Stimulated activated CD4-positive, alpha-beta T cell treated with anti-CD3 and anti-CD28 coated beads, TNF-alpha, amount 100 ng/mL, for 48 hours (primary cell): ENCODE results near the gene PROC.
"Not testable (repeated sequence)": the region's sequence is repeated elsewhere in the genome, so short reads cannot be mapped to it uniquely, and the experiment has no call there.

ENCODE experiments used
- DNase-seq, 3 donors: peaks; one replicate each; pipeline ENCODE4 v3.0.0-alpha.2; 2020; ENCODE audit warnings: low read depth in 3 of 3

The PROC gene

DNA sequence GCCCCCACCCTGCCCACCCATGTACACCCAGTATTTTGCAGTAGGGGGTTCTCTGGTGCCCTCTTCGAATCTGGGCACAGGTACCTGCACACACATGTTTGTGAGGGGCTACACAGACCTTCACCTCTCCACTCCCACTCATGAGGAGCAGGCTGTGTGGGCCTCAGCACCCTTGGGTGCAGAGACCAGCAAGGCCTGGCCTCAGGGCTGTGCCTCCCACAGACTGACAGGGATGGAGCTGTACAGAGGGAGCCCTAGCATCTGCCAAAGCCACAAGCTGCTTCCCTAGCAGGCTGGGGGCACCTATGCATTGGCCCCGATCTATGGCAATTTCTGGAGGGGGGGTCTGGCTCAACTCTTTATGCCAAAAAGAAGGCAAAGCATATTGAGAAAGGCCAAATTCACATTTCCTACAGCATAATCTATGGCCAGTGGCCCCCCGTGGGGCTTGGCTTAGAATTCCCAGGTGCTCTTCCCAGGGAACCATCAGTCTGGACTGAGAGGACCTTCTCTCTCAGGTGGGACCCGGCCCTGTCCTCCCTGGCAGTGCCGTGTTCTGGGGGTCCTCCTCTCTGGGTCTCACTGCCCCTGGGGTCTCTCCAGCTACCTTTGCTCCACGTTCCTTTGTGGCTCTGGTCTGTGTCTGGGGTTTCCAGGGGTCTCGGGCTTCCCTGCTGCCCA, 9.3 kb downstream of the PROC start:
- no peak for DNase-seq

DNA sequence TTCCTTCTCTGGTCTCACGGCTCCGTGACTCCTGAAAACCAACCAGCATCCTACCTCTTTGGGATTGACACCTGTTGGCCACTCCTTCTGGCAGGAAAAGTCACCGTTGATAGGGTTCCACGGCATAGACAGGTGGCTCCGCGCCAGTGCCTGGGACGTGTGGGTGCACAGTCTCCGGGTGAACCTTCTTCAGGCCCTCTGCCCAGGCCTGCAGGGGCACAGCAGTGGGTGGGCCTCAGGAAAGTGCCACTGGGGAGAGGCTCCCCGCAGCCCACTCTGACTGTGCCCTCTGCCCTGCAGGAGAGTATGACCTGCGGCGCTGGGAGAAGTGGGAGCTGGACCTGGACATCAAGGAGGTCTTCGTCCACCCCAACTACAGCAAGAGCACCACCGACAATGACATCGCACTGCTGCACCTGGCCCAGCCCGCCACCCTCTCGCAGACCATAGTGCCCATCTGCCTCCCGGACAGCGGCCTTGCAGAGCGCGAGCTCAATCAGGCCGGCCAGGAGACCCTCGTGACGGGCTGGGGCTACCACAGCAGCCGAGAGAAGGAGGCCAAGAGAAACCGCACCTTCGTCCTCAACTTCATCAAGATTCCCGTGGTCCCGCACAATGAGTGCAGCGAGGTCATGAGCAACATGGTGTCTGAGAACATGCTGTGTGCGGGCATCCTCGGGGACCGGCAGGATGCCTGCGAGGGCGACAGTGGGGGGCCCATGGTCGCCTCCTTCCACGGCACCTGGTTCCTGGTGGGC, 10.0 kb downstream of the PROC start:
- no peak for DNase-seq

- no peak for DNase-seq
These were observed 10.5 kb downstream of the PROC start for GRCh38 chr2:127428815-127429109.

DNA sequence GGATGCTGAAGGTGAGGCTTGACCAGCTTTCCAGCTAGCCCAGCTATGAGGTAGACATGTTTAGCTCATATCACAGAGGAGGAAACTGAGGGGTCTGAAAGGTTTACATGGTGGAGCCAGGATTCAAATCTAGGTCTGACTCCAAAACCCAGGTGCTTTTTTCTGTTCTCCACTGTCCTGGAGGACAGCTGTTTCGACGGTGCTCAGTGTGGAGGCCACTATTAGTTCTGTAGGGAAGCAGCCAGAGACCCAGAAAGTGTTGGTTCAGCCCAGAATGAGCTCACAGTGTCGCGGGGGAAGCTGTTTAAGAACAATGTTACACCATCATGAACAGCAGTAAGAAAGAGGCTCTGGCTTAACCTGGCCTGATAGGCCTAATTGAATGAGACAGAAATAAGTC, 11.1 kb downstream of the PROC start:
- no peak for DNase-seq

DNA sequence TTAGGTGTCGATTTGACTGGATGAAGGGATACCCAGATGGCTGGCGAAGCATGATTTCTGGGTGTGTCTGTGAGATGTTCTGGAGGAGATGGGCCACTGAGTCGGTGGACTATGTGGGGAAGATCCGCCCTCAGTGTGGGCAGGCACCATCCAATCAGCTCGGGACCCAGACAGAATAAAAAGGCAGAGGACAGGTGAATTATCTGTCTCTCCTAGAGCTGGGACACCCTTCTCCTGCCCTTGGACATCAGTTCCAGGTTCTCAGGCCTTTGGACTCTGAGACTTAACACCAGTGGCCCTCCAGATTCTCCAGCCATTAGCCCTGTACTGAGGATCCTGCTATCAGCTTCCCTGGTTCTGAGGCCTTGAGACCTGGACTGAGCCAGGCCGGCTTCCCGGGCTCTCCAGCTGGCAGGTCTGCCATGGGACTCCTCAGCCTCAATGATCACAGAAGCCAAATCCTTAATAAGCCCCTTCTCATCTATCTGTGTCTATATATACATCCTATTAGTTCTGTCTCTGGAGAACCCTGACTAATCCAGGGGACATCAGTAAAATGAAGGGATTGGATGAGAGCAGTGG, 11.7 kb downstream of the PROC start:
- DNase-seq = no peak

- DNase-seq = no peak
These were observed 13.3 kb downstream of the PROC start for GRCh38 chr2:127431408-127432023.

- no peak for DNase-seq
These were observed 16.3 kb downstream of the PROC start for GRCh38 chr2:127434515-127434914.

- DNase-seq = no peak
These were observed 18.8 kb downstream of the PROC start for GRCh38 chr2:127437056-127437455.

GRCh38 chr2:127437781-127438726, 19.8 kb downstream of the PROC start:
- DNase-seq = no peak

DNA sequence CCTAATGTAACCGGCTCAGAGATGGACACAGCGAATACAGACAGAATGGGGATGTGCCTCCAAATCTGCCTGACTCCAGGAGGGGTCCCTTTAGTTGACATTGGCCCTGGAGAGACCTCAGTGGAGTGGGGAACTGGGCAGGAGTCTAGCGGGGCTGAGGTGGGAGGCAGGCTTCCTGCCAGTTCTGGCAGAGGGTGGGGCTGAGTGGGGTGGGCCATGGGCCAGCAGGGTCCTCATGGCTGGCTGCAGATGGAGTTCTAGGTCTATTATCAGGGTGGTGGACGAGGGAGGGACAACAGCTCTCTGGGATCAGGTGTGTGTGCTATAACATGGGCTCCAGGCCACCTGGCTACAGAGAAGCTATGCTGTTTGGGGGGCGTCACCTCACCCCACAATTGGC, 21.1 kb downstream of the PROC start:
- DNase-seq = no peak

GRCh38 chr2:127448526-127448925, 30.3 kb downstream of the PROC start:
- DNase-seq = no peak

DNA sequence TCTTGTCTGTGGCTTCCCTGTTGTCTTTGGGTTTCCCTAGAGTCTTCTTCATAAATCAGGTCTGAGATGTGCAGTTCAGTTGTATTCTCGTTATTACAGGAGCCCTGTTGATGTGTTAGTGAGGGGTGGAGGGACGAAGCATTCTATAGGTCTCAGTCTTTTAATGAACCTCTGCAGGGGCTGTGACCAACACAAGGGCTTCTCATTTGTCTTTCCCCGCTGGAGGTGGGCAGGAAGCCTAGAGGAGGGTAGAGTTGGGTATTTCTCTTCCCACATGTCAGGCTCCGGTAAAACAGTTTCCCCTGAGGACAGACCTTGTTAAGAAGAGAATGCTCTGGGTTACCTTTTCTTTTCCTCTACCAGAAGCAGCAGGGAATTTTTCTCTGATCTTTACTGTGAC, 31.2 kb downstream of the PROC start:
- no peak for DNase-seq

DNA sequence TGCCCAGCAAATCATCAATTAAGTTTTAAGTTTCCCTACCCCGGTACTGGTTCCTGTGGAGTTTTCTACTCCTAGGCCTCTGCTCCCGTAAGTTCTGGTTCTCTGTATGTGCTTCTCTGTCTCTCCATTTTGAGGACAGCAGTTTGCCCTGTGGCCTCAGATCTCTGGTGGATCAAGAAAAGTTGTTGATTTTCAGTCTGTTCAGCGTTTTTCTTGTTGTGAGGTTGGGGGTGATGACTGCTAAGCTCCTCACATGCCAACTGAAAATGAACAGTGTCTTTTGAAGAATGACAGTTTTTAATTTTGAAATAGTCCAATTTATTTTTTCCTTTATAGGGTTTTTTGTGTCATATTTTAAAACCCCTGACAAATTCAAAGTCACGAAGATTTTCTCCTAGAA, 31.7 kb downstream of the PROC start:
- no peak for DNase-seq

GRCh38 chr2:127451981-127452380, 33.8 kb downstream of the PROC start:
- DNase-seq = no peak

DNA sequence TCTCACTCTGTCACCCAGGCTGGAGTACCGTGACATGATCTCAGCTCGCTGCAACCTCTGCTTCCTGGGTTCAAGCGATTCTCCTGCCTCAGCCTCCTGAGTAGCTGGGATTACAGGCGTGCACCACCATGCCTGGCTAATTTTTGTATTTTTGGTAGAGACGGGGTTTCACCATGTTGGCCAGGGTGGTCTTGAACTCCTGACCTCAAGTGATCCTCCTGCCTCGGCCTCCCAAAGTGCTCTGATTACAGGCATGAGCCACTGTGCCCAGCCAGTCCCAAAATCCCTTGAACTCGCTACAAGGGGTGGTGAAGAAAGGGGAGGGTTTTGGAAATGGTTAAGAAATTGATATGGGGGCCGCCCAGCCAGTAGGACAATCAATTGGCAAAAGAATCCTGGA, 34.2 kb downstream of the PROC start:
- DNase-seq = not testable (repeated sequence)

DNA sequence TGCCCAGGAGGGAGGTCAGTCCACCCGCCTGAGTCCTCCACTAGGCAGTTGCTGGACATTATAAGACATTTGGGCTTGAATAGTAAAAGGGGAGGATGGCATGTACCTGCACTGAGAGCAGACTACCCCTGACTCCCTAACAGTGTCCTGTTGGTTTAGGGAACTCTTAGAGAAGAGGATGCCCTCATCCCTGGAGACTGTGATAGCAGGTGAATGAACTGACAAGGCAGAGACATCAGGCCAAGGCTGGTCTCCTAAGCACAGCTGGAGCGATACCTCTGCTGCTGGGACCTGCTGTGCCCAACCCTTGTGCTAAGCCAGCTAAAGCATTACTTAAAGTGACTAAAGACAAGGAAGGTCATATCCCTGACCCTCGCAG, 34.8 kb downstream of the PROC start:
- no peak for DNase-seq

GRCh38 chr2:127453392-127454171, 35.4 kb downstream of the PROC start:
- no peak for DNase-seq

DNA sequence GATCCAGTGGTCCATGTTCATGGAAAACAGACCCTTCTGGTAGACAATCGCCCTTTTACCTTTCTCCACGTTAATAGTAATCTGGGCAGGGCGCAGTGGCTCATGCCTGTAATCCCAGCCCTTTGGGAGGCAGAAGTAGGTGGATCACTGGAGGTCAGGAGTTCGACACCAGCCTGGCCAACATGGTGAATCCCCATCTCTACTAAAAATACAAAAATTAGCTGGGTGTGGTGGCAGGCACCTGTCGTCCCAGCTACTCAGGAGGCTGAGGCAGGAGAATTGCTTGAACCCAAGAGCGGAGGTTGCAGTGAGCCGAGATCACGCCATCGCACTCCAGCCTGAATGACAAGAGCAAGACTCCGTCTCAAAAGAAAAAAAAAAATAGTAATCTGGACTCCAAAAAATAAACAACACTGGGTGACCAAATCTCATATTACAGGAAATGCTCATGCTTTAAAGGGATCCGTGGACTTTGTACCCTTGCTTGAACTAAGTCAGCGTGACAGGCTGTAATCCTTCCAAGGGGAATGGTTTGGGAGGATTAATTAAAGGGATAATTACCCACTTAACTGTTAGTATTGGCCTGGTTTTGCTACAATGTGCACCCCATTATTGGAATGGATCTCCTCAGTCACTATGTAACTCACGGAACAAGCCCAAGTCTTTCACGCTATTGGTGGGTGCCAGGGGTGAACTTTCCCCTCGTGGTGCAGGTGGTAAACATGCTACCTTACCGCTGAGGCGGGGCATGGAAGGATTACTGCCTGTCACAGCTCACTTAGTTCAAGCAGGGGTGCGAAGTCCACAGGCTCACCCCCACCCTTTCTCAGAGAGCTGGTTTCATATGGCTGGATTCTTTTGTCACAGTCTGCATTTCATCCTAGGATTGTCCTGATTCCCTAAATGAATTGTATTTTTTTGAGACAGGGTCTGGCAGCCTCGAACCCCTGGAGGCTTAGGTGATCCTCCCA, 36.7 kb downstream of the PROC start:
- no peak for DNase-seq

DNA sequence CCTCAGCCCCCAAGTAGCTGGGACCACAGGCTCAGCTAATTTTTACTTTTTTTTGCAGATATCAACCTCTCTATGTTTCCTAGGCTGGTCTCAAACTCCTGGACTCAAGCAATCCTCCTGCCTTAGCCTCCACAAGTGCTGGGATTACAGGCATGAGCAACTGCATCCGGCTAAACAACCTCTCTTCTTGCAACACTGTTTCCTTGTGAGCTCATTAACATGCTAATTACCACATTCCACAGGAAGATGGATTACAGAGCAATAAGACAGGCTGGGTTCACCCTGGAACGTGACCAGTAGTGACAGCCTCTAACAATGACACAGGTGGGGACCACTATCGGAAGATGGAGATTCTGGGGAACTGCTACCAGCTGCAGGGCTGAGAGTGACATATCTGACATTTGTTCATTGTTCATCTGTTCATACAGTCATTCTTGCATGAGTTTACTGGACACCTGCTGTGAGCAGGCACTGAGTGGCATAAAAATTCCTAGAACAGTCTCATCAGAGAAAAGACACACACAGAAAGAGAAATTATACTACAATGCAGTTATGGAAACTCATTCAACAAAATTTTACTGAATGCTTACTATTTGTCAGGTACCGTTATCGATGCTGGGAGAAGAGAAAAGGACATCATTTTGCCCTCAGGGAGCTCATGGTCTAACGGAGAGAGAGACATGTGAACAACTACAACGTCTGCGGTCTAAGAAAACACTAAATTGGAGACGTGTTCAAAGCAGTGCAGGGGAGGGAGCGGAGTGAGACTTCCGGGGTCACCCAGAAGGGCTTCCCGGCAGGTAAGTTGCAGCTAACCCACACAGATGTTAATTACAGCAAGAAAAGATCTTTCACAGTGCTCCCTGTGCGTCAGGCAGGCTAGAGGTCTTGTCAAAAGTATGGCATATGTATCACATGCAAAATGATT, 37.6 kb downstream of the PROC start:
- DNase-seq = no peak
